Esophagus muscularis mucosa (tissue), 4 donors: ENCODE measurements around the gene GDF10.

Experiments
- CTCF ChIP-seq, 3 experiments: fragments of 200-600 bp in 2 of 3; fragments of 450-650 bp in 1 of 3; sonication (generic) in 2 of 3; IDR thresholded peaks; one replicate each; pipeline ENCODE4 v1.5.1; 2017 to 2019; ENCODE audit warnings: antibody characterized with exemption in 3 of 3, mild to moderate bottlenecking in 2 of 3, moderate library complexity in 1 of 3
- EP300 ChIP-seq: sonication (generic); formaldehyde crosslinking; IDR thresholded peaks from one replicate; pipeline ENCODE4 v1.6.1; 2017; ENCODE audit warnings: antibody characterized with exemption
- POLR2A ChIP-seq: fragments of 450-650 bp; IDR thresholded peaks from one replicate; pipeline ENCODE4 v1.6.1; 2017; ENCODE audit warnings: antibody characterized with exemption, moderate library complexity, mild to moderate bottlenecking, low read depth
- POLR2AphosphoS5 ChIP-seq, 2 donors: sonication (generic); formaldehyde crosslinking; IDR thresholded peaks; one replicate each; pipeline ENCODE4 v1.6.1; 2017; ENCODE audit warnings: antibody characterized with exemption in 2 of 2

- no peak for TF ChIP-seq EP300
- TF ChIP-seq CTCF (IDR thresholded peaks at IDR 0.05), result no peak
- no peak for TF ChIP-seq POLR2A
- TF ChIP-seq POLR2AphosphoS5 (IDR thresholded peaks at IDR 0.05), result no peak
These were observed 42.4 kb upstream of the GDF10 start for GRCh38 chr10:47257396-47258120.
